ENCODE results near the gene TEX53.

DNA sequence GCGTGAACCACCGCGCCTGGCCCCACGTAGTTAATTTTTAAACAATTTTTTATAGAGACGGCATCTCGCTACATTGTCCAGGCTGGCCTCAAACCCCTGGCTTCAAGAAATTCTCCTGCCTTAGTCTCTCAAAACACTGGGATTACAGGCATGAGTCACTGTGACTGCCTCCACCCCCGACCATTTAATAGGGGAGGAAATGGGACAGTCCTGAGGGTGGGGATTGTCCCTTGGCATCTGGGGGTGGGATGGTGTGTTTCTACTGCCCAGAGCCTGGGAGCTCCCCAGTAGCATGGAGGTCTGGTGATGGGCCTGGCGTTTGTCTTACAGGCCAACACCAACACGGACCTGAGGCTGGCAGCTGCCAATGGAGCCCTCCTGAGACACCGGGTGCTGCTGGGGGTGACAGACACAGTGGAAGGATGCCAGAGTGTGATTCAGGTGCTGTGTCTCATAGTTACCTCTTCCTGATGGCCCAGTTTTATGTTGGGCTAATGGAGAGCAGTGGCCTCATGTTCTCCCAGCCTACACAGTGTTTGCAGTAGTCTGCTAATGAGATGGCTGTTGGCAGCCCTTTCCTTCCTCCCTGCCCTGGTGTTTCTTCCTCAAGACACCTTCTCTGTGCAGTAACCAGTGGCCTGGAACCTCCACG lies 24.0 kb downstream of the TEX53 start:
- TF ChIP-seq, protein P1, sequence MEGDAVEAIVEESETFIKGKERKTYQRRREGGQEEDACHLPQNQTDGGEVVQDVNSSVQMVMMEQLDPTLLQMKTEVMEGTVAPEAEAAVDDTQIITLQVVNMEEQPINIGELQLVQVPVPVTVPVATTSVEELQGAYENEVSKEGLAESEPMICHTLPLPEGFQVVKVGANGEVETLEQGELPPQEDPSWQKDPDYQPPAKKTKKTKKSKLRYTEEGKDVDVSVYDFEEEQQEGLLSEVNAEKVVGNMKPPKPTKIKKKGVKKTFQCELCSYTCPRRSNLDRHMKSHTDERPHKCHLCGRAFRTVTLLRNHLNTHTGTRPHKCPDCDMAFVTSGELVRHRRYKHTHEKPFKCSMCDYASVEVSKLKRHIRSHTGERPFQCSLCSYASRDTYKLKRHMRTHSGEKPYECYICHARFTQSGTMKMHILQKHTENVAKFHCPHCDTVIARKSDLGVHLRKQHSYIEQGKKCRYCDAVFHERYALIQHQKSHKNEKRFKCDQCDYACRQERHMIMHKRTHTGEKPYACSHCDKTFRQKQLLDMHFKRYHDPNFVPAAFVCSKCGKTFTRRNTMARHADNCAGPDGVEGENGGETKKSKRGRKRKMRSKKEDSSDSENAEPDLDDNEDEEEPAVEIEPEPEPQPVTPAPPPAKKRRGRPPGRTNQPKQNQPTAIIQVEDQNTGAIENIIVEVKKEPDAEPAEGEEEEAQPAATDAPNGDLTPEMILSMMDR (IDR thresholded peaks at IDR 0.05): no peak
- no peak for TF ChIP-seq CHD2 (IDR thresholded peaks at IDR 0.05; ENCODE audit: low read length, partially characterized antibody)
- no peak for TF ChIP-seq POLR2AphosphoS5 (IDR thresholded peaks at IDR 0.05; ENCODE audit: low read depth, low read length)
- no peak for TF ChIP-seq JUND (IDR thresholded peaks at IDR 0.05)
- TF ChIP-seq, protein P2, sequence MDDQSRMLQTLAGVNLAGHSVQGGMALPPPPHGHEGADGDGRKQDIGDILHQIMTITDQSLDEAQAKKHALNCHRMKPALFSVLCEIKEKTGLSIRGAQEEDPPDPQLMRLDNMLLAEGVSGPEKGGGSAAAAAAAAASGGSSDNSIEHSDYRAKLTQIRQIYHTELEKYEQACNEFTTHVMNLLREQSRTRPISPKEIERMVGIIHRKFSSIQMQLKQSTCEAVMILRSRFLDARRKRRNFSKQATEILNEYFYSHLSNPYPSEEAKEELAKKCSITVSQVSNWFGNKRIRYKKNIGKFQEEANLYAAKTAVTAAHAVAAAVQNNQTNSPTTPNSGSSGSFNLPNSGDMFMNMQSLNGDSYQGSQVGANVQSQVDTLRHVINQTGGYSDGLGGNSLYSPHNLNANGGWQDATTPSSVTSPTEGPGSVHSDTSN (IDR thresholded peaks at IDR 0.05): no peak
- TF ChIP-seq FOXM1 (IDR thresholded peaks at IDR 0.05; ENCODE audit: low read depth): no peak
